ENCODE data around the gene CATSPERZ.

- no peak for TF ChIP-seq SP1 (IDR thresholded peaks at IDR 0.05)
- TF ChIP-seq ZNF384 (IDR thresholded peaks at IDR 0.05), result no peak
- TF ChIP-seq FOXM1 (IDR thresholded peaks at IDR 0.05; ENCODE audit: borderline replicate concordance), result no peak
- TF ChIP-seq SUZ12 (IDR thresholded peaks at IDR 0.05), result no peak
- TF ChIP-seq FOXK2 (IDR thresholded peaks at IDR 0.05), result no peak
- no peak for TF ChIP-seq LEF1 (IDR thresholded peaks at IDR 0.05; ENCODE audit: borderline replicate concordance)
- no peak for TF ChIP-seq BHLHE40 (IDR thresholded peaks at IDR 0.05; ENCODE audit: borderline replicate concordance)
- no peak for TF ChIP-seq ELF4 (IDR thresholded peaks at IDR 0.05)
- no peak for TF ChIP-seq L3MBTL2 (conservative IDR thresholded peaks at IDR 0.05)
- no peak for TF ChIP-seq FOXA1 (IDR thresholded peaks at IDR 0.05)
- no peak for TF ChIP-seq HDGF (IDR thresholded peaks at IDR 0.05; ENCODE audit: borderline replicate concordance)
- no peak for TF ChIP-seq TARDBP (IDR thresholded peaks at IDR 0.05)
These were observed 41.8 kb upstream of the CATSPERZ start for GRCh38 chr11:64258356-64258755.

Measured in HEK293T (cell line).